ENCODE results near the gene ZNF80.
A peak's percentile ranks its signal among the peaks of the same experiment; 100 is the strongest.

Gene ZNF80

GRCh38 chr3:114274929-114275328 is 37.6 kb upstream of the ZNF80 start:
- H3K4me3 ChIP-seq (replicated peaks; ENCODE audit: insufficient read depth, low read length) = no peak overlapping the region
- no peaks in the 10 kb centered on the region for H3K27me3 ChIP-seq (ENCODE audit: insufficient read depth, poor library complexity, severe bottlenecking)
- DNase-seq (ENCODE audit: low read depth in 1 of 2, low spot score in 1 of 2) = peak in 1 of 2 experiments; percentile 32
- TF ChIP-seq GABPA (IDR thresholded peaks at IDR 0.05; ENCODE audit: low read depth) (no peak), SPI1 (IDR thresholded peaks at IDR 0.05; ENCODE audit: borderline replicate concordance, low read depth) (no peak), CTCF (IDR thresholded peaks at IDR 0.05; ENCODE audit: insufficient read depth, low read length) (no peak), REST (IDR thresholded peaks at IDR 0.05; ENCODE audit: insufficient replicate concordance, low read depth) (no peak)
- no peak overlapping the region for H3K27ac ChIP-seq (replicated peaks)

GRCh38 chr3:114272271-114272670 is 34.9 kb upstream of the ZNF80 start:
- no peak for TF ChIP-seq SPI1 (IDR thresholded peaks at IDR 0.05; ENCODE audit: borderline replicate concordance, low read depth)
- no peak for TF ChIP-seq REST (IDR thresholded peaks at IDR 0.05; ENCODE audit: insufficient replicate concordance, low read depth)
- TF ChIP-seq POLR2AphosphoS5 (IDR thresholded peaks at IDR 0.05; ENCODE audit: low read depth) = no peak
- TF ChIP-seq CTCF (IDR thresholded peaks at IDR 0.05; ENCODE audit: insufficient read depth, low read length) = no peak
- no peak for TF ChIP-seq GABPA (IDR thresholded peaks at IDR 0.05; ENCODE audit: low read depth)
- no peak overlapping the region for H3K4me3 ChIP-seq (replicated peaks; ENCODE audit: insufficient read depth, low read length)
- DNase-seq (ENCODE audit: low read depth in 1 of 2, low spot score in 1 of 2) = no peak
- no peaks in the 10 kb centered on the region for H3K27me3 ChIP-seq (ENCODE audit: insufficient read depth, poor library complexity, severe bottlenecking)
- no peak overlapping the region for H3K27ac ChIP-seq (replicated peaks)

GRCh38 chr3:114270019-114270418 is 32.6 kb upstream of the ZNF80 start:
- TF ChIP-seq REST (IDR thresholded peaks at IDR 0.05; ENCODE audit: insufficient replicate concordance, low read depth) = no peak
- no peak for TF ChIP-seq SPI1 (IDR thresholded peaks at IDR 0.05; ENCODE audit: borderline replicate concordance, low read depth)
- no peak for TF ChIP-seq CTCF (IDR thresholded peaks at IDR 0.05; ENCODE audit: insufficient read depth, low read length)
- TF ChIP-seq GABPA (IDR thresholded peaks at IDR 0.05; ENCODE audit: low read depth) = no peak
- no peak for TF ChIP-seq POLR2AphosphoS5 (IDR thresholded peaks at IDR 0.05; ENCODE audit: low read depth)
- Histone ChIP-seq H3K4me3 (replicated peaks; ENCODE audit: insufficient read depth, low read length) (no peak overlapping the region), H3K27ac (replicated peaks) (no peak overlapping the region), H3K27me3 (ENCODE audit: insufficient read depth, poor library complexity, severe bottlenecking) (no peaks in the 10 kb centered on the region)
- DNase-seq (ENCODE audit: low read depth in 1 of 2, low spot score in 1 of 2) = no peak

Data from HL-60 (cell line).